KOPT-K1 (cell line): ENCODE results near the gene UBE2G2.

Experiments used
- H3K27ac ChIP-seq: fragments of 200-600 bp; sonication (generic); 2 replicates; pipeline ENCODE4 v1.5.1; 2016; ENCODE audit warnings: antibody characterized with exemption, mild to moderate bottlenecking, low read depth, low read length; ENCODE audit not compliant: poor library complexity, severe bottlenecking
- H3K36me3 ChIP-seq: fragments of 200-600 bp; sonication (generic); 2 replicates; pipeline ENCODE4 v1.5.1; 2017; ENCODE audit warnings: antibody characterized with exemption, mild to moderate bottlenecking, low read length, moderate library complexity; ENCODE audit not compliant: insufficient read depth
- H3K9me3 ChIP-seq: fragments of 200-600 bp; sonication (generic); 2 replicates; pipeline ENCODE4 v1.5.1; 2017; ENCODE audit warnings: antibody characterized with exemption, low read length, mild to moderate bottlenecking; ENCODE audit not compliant: insufficient read depth, poor library complexity, severe bottlenecking

The UBE2G2 gene

GRCh38 chr21:44730951-44731579 is 70.6 kb downstream of the UBE2G2 start:
- Histone ChIP-seq H3K36me3 (no peaks in the 10 kb centered on the region), H3K27ac (no peak overlapping the region), H3K9me3 (no peaks in the 10 kb centered on the region)

DNA sequence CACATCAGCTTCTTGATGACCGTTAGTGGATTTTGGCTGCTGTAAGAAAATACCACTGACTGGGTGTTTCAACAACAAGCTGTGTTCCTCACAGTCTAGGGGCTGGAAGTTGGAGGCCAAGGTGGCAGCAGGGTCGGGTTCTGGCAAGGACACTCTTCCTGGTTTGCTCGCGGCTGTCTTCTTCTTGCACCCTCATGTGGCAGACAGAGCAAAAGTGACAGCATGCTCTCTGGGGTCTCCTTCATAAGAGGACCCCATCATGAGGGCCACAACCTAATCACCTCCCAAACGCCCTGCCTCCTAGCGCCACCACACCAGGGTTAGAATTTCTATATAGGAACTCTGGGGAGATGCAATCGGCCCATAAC is 71.6 kb downstream of the UBE2G2 start:
- H3K36me3 ChIP-seq = no peaks in the 10 kb centered on the region
- H3K27ac ChIP-seq = no peak overlapping the region
- no peaks in the 10 kb centered on the region for H3K9me3 ChIP-seq

GRCh38 chr21:44729336-44730027 is 72.1 kb downstream of the UBE2G2 start:
- Histone ChIP-seq H3K9me3 (no peaks in the 10 kb centered on the region), H3K36me3 (no peaks in the 10 kb centered on the region), H3K27ac (no peak overlapping the region)

- Histone ChIP-seq H3K9me3 (no peaks in the 10 kb centered on the region), H3K36me3 (no peaks in the 10 kb centered on the region), H3K27ac (no peak overlapping the region)
Measured at GRCh38 chr21:44728716-44729115, 72.9 kb downstream of the UBE2G2 start.

DNA sequence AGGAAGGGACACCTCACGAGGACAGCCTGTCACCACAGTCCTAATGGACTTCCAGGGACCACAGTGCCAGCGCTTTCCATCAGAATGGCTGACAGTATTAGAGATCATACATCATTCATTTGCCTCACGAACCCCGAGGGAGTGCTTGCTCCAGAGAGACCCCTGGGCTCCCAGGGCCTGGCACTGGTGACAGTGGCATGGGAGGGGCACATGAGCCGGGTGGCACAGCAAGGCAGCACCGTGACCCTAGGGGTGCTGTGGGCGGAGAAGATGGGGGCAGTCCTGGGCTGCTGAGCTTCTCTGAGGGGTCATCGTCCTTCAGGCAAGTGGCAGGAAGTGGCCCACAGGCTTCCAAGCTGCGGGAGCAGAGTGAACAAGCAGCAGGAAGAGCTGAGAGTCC is 73.9 kb downstream of the UBE2G2 start:
- Histone ChIP-seq H3K9me3 (no peaks in the 10 kb centered on the region), H3K36me3 (no peaks in the 10 kb centered on the region), H3K27ac (no peak overlapping the region)

DNA sequence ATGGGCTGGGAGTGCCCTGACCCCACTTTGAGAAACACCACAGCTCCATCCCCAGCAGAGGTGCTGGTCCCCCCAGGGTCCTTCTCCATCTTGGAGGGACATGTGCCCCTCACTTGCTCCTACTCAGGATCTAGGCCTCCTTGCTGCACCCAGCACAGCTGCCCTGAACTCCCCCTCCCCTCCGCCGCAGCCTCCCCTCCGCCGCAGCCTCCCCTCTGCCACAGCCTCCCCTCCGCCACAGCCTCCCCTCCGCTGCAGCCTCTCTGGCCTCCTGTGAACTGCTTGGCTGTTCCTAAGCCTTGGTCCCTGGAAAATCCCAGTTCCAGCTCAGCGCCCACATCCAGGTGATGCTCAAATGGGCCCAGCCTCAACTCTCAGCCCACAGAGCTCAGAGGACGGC is 74.3 kb downstream of the UBE2G2 start:
- Histone ChIP-seq H3K36me3 (no peaks in the 10 kb centered on the region), H3K27ac (no peak overlapping the region), H3K9me3 (no peaks in the 10 kb centered on the region)

DNA sequence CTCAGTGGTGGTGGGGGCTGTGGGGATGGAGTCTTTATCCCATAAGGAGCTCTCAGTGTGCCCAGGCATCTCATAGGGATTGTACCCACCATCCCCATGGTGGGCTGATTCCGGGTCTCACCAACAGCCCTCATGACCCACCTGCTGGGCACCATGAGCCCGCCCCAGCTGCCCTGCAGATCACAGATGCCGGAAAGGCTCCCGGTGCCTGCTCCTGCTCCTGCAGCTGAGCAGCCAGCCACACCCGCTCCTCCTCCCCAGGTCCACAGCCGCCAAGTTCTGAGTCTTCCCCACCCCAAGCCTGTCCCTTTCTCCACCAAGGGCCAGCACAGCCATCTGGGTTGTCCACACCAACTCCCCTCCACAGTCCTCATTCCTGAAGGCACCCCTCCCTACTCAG is 74.8 kb downstream of the UBE2G2 start:
- H3K36me3 ChIP-seq = no peaks in the 10 kb centered on the region
- H3K9me3 ChIP-seq = no peaks in the 10 kb centered on the region
- H3K27ac ChIP-seq = no peak overlapping the region

DNA sequence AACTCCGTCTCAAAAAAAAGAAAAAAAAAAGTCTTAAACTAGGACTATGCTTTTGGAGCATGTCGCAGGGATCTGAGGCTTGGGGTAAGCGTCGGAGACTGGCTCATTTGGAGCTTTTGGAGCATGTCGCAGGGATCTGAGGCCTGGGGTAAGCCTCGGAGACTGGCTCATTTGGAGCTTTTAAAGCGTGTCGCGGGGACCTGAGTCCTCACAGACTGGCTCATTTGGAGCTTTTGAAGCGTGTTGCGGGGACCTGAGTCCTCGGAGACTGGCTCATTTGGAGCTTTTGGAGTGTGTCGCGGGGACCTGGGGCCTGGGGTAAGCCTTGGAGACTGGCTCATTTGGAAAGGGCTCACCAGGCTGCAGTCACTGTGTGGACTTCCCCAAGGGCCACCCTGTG is 76.7 kb downstream of the UBE2G2 start:
- Histone ChIP-seq H3K9me3 (no peaks in the 10 kb centered on the region), H3K36me3 (no peaks in the 10 kb centered on the region), H3K27ac (no peak overlapping the region)

DNA sequence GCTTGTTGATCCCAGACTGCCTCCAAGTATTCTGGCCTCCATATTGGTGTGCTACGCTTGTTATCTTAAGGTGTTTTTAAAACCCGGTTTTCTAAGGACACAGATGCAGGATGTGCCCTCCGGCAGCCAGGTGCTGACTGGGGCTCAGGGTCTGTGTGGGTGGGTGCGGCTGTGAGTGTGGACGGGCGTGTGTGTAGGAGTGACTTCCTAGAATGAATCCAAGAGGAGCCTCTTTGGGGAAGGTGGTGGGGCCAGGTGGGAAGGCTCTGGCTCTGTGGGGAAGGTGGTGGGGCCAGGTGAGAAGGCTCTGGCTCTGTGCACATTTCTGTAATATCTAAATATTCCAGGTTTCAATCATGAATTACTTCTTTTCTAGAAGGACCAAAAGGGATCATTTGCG is 77.4 kb downstream of the UBE2G2 start:
- H3K36me3 ChIP-seq = no peaks in the 10 kb centered on the region
- no peak overlapping the region for H3K27ac ChIP-seq
- H3K9me3 ChIP-seq = no peaks in the 10 kb centered on the region

DNA sequence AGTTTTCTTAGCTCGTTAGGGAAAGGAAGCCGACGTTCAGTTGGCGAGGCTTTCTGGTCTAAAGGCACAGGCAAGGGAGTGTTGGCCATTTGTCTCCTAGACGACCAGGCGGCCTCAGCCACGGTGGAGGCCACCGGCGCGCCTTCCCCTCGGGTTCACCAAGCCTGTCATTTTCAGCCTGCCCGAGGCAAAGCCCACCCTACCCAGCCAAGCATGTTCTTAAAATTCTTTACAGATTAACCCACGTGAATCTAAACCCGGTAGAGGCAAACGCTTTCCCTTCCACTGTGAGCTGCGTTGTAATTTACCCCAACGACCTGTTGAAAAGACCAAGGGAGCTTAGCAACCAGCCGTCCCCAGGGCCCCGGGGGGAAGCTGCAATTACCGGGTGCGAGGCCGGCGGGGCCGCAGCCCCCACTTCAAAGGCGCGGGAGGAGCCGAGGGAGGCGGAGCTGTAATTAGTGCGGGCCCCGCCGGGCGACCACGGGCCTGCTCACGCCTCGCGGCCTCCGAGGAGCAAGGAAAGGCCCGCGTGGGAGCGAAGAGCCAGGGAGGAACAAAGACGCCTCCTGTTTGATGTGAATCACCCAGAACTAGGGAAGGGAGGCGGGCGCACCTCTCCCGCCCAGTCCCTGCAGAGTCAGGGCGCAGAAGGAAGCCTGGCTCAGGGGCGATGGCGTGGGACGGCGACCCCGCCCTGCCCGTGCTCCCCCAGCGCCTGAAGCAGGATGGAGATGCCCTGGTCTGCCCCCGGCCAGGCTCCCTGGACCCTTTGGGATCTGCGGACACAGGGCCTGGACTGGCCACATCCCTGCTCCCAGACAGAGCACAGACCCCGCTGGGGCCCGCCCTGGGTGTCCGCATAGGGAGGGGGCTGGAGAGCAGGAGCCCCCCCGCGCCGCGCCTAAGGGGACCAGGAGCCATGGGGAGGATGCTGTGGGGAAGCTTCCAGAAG is 78.2 kb downstream of the UBE2G2 start:
- Histone ChIP-seq H3K36me3 (no peaks in the 10 kb centered on the region), H3K9me3 (no peaks in the 10 kb centered on the region), H3K27ac (no peak overlapping the region)

- Histone ChIP-seq H3K27ac (no peak overlapping the region), H3K36me3 (no peaks in the 10 kb centered on the region), H3K9me3 (no peaks in the 10 kb centered on the region)
Measured at GRCh38 chr21:44722731-44723130, 78.9 kb downstream of the UBE2G2 start.

- Histone ChIP-seq H3K9me3 (no peaks in the 10 kb centered on the region), H3K27ac (no peak overlapping the region), H3K36me3 (no peaks in the 10 kb centered on the region)
Measured at GRCh38 chr21:44720170-44720569, 81.5 kb downstream of the UBE2G2 start.
